Breast epithelium (tissue), 4 donors: Measurements from ENCODE around the gene FAAP20. TPM values are rescaled to one million over a fixed set of nuclear protein-coding genes. Genes with fewer than 3 reads are reported as not detected.

ENCODE experiments used
- DNase-seq, 2 donors: peaks; one replicate each; pipeline ENCODE4 v3.0.0-alpha.2; 2019; ENCODE audit warnings: low spot score in 2 of 2
- H3K27ac ChIP-seq, 2 donors: fragments of 200-600 bp; sonication (generic) in 1 of 2; one replicate each; pipeline ENCODE4 v1.5.1; 2016 to 2019; ENCODE audit warnings: mild to moderate bottlenecking in 1 of 2
- H3K27me3 ChIP-seq, 2 donors: fragments of 200-600 bp; sonication (generic) in 1 of 2; one replicate each; pipeline versions ENCODE4 v1.5.1 to v1.6.0; 2017 to 2019; ENCODE audit warnings: control low read depth in 1 of 2, mild to moderate bottlenecking in 1 of 2
- H3K36me3 ChIP-seq: fragments of 200-600 bp; one replicate; pipeline ENCODE4 v1.5.1; 2019
- H3K4me1 ChIP-seq, 2 donors: fragments of 200-600 bp; sonication (generic); one replicate each; pipeline ENCODE4 v1.5.1; 2016 to 2019; ENCODE audit warnings: control low read depth in 1 of 2
- H3K4me3 ChIP-seq, 3 donors: fragments of 200-600 bp; sonication (generic); 1 replicate in 2 of 3; 2 replicates in 1 of 3; pipeline ENCODE4 v1.5.1; 2016 to 2019; ENCODE audit warnings: mild to moderate bottlenecking in 3 of 3, moderate library complexity in 2 of 3
- H3K9me3 ChIP-seq, 2 donors: fragments of 200-600 bp; sonication (generic) in 1 of 2; one replicate each; pipeline ENCODE4 v1.5.1; 2016 to 2019; ENCODE audit warnings: control low read depth in 1 of 2
- CTCF ChIP-seq, 3 donors: fragments of 450-650 bp; IDR thresholded peaks; one replicate each; pipeline ENCODE4 v1.5.1; 2016 to 2017; ENCODE audit warnings: antibody characterized with exemption in 3 of 3, mild to moderate bottlenecking in 3 of 3, moderate library complexity in 3 of 3
- POLR2A ChIP-seq: fragments of 450-650 bp; IDR thresholded peaks from one replicate; pipeline ENCODE4 v1.6.1; 2016; ENCODE audit warnings: antibody characterized with exemption, mild to moderate bottlenecking, moderate library complexity
- POLR2AphosphoS5 ChIP-seq, 3 donors: sonication (generic); formaldehyde crosslinking; IDR thresholded peaks; one replicate each; pipeline ENCODE4 v1.6.1; 2017; ENCODE audit warnings: antibody characterized with exemption in 3 of 3
- intact Hi-C: fragments of 100-400 bp; cut with DNase I; formaldehyde crosslinking; loops from one replicate; pipeline ENCODE4 v1.15.1; 2023; ENCODE audit warnings: low total_unique reads
- total RNA-seq, 3 donors: library from RNA; depleted of rRNA; stranded (reverse); fragments of >200 nt; gene quantifications; one replicate each; pipeline ENCODE4 v1.1.0, GENCODE V29; 2016

FAAP20 gene
- total RNA-seq, 3 donors from 2014 or later = 28.6 to 33.1 (median 29.9) TPM

GRCh38 chr1:2192031-2192995 lies 2.3 kb downstream of the FAAP20 start:
- intact Hi-C loops = loop anchor here (5.0 kb wide), 2 partner anchors 200 to 1190 kb away; partner anchors contain the start of genes HES4, MORN1 and RER1
- no peak for DNase-seq

GRCh38 chr1:2190491-2190976 lies 4.0 kb downstream of the FAAP20 start:
- DNase-seq = peak in 1 of 2 donors; percentile 22
- peaks cover 3 to 27% of the 10 kb centered on the region in 2 donors for H3K4me1 ChIP-seq
- no peak for TF ChIP-seq POLR2A
- no peak for TF ChIP-seq CTCF (IDR thresholded peaks at IDR 0.05)
- TF ChIP-seq POLR2AphosphoS5 (IDR thresholded peaks at IDR 0.05) = no peak

More at GRCh38 chr1:2192031-2192995, 2.3 kb downstream of the FAAP20 start:
- no peaks in the 10 kb centered on the region for H3K36me3 ChIP-seq
- H3K9me3 ChIP-seq = no peaks in the 10 kb centered on the region
- H3K27ac ChIP-seq = peak overlapping the region; percentile 67 to 81
- H3K4me3 ChIP-seq = peak overlapping the region in 1 of 3 donors; percentile 32
- no peaks in the 10 kb centered on the region for H3K27me3 ChIP-seq
- peaks cover 3 to 30% of the 10 kb centered on the region in 2 donors for H3K4me1 ChIP-seq
- no peak for TF ChIP-seq POLR2AphosphoS5 (IDR thresholded peaks at IDR 0.05)
- TF ChIP-seq CTCF (IDR thresholded peaks at IDR 0.05) = no peak
- TF ChIP-seq POLR2A = no peak

GRCh38 chr1:2189459-2190425 lies 4.8 kb downstream of the FAAP20 start:
- H3K27me3 ChIP-seq = no peaks in the 10 kb centered on the region
- TF ChIP-seq POLR2AphosphoS5 (IDR thresholded peaks at IDR 0.05) (peak; percentile 78 to 86 (median 83)), POLR2A (peak; percentile 68), CTCF (IDR thresholded peaks at IDR 0.05) (peak in 1 of 3 donors; percentile 6)
- H3K9me3 ChIP-seq = no peaks in the 10 kb centered on the region
- peak overlapping the region; percentile 53 to 75 (median 64) for H3K4me3 ChIP-seq
- H3K4me1 ChIP-seq = peaks cover 0 to 23% of the 10 kb centered on the region in 2 donors
- peak overlapping the region; percentile 93 to 94 for H3K27ac ChIP-seq
- DNase-seq = peak; percentile 95 to 96
- intact Hi-C loops = loop anchor here (5.0 kb wide), 2 partner anchors 203 to 1187 kb away; partner anchors contain the start of genes HES4, MORN1 and RER1
- H3K36me3 ChIP-seq = no peaks in the 10 kb centered on the region

More at GRCh38 chr1:2190491-2190976, 4.0 kb downstream of the FAAP20 start:
- H3K4me3 ChIP-seq = peak overlapping the region; percentile 53 to 75 (median 64)
- H3K27ac ChIP-seq = peak overlapping the region; percentile 93 to 94
- no peaks in the 10 kb centered on the region for H3K27me3 ChIP-seq
- intact Hi-C loops = loop anchor here (5.0 kb wide), 2 partner anchors 202 to 1188 kb away; partner anchors contain the start of genes HES4, MORN1 and RER1
- no peaks in the 10 kb centered on the region for H3K9me3 ChIP-seq
- H3K36me3 ChIP-seq = no peaks in the 10 kb centered on the region

- Histone ChIP-seq H3K27ac (no peak overlapping the region), H3K36me3 (no peaks in the 10 kb centered on the region), H3K9me3 (no peaks in the 10 kb centered on the region), H3K4me1 (peaks cover 0 to 23% of the 10 kb centered on the region in 2 donors), H3K27me3 (no peaks in the 10 kb centered on the region), H3K4me3 (no peak overlapping the region)
- intact Hi-C loops = no loop called here
- DNase-seq = no peak
- TF ChIP-seq POLR2AphosphoS5 (IDR thresholded peaks at IDR 0.05) (no peak), POLR2A (no peak), CTCF (IDR thresholded peaks at IDR 0.05) (no peak)
Measured at GRCh38 chr1:2188336-2188735, 6.2 kb downstream of the FAAP20 start.
